Stimulated activated naive CD4-positive, alpha-beta T cell treated with Interleukin-2 at 50 U/mL for 16 hours (primary cell): ENCODE results near the gene C19orf53.
"Not testable (repeated sequence)": the region's sequence is repeated elsewhere in the genome, so short reads cannot be mapped to it uniquely, and the experiment has no call there.

ENCODE experiments used
- DNase-seq: peaks from one replicate; lab custom pipeline; 2025; lab: John Stamatoyannopoulos, UW

Gene C19orf53

GRCh38 chr19:13774217-13775191 lies at the start of gene C19orf53:
Gene C19orf53, plus strand, starts transcription at chr19:13774456. Its CDS starts 22 bp downstream, at chr19:13774478.
- peak; percentile 91 for DNase-seq

GRCh38 chr19:13726323-13726722 lies 47.9 kb upstream of the C19orf53 start:
- DNase-seq: no peak

GRCh38 chr19:13727798-13728197 lies 46.5 kb upstream of the C19orf53 start:
- DNase-seq: no peak

- DNase-seq: no peak
Measured at GRCh38 chr19:13729859-13730258, 44.4 kb upstream of the C19orf53 start.

- DNase-seq: peak; percentile 91
Measured at GRCh38 chr19:13731147-13731964, 42.9 kb upstream of the C19orf53 start.

- DNase-seq: no peak
Measured at GRCh38 chr19:13732337-13732736, 41.9 kb upstream of the C19orf53 start.

- DNase-seq: no peak
Measured at GRCh38 chr19:13734751-13735150, 39.5 kb upstream of the C19orf53 start.

GRCh38 chr19:13738073-13738472 lies 36.2 kb upstream of the C19orf53 start:
- DNase-seq: no peak

GRCh38 chr19:13741893-13742292 lies 32.4 kb upstream of the C19orf53 start:
- no peak for DNase-seq

- DNase-seq: no peak
Measured at GRCh38 chr19:13742756-13743155, 31.5 kb upstream of the C19orf53 start.

- no peak for DNase-seq
Measured at GRCh38 chr19:13744174-13744573, 30.1 kb upstream of the C19orf53 start.

GRCh38 chr19:13747098-13747453 lies 27.2 kb upstream of the C19orf53 start:
- no peak for DNase-seq

- no peak for DNase-seq
Measured at GRCh38 chr19:13748169-13748828, 26.0 kb upstream of the C19orf53 start.

- DNase-seq: no peak
Measured at GRCh38 chr19:13751436-13751835, 22.8 kb upstream of the C19orf53 start.

GRCh38 chr19:13753622-13754021 lies 20.6 kb upstream of the C19orf53 start:
- DNase-seq: not testable (repeated sequence)

- no peak for DNase-seq
Measured at GRCh38 chr19:13756210-13756609, 18.0 kb upstream of the C19orf53 start.

GRCh38 chr19:13757805-13758772 lies 16.2 kb upstream of the C19orf53 start:
- no peak for DNase-seq

- no peak for DNase-seq
Measured at GRCh38 chr19:13758795-13759194, 15.5 kb upstream of the C19orf53 start.

- DNase-seq: no peak
Measured at GRCh38 chr19:13761423-13761822, 12.8 kb upstream of the C19orf53 start.

GRCh38 chr19:13762635-13763235 lies 11.5 kb upstream of the C19orf53 start:
- DNase-seq: no peak

GRCh38 chr19:13763265-13763664 lies 11.0 kb upstream of the C19orf53 start:
- no peak for DNase-seq
